A673 (cell line): ENCODE results near the gene PIF1. TPM values are rescaled to one million over a fixed set of nuclear protein-coding genes. Genes with fewer than 3 reads are reported as not detected.

Experiments used
- BruUV-seq: library from RNA; stranded (reverse); fragments of 400-500 nt; replicated peaks from 2 replicates; lab custom pipeline; 2021; lab: Mats Ljungman, UMichigan
- CTCF ChIA-PET: fragments of 300-600 bp; sonication (Branson Sonifier 250); formaldehyde crosslinking; loops from one replicate; lab custom pipeline; 2022; ENCODE audit warnings: antibody characterized with exemption; lab: Charles Lee
- POLR2A ChIA-PET: fragments of 300-600 bp; sonication (Branson Sonifier 250); formaldehyde crosslinking; loops from one replicate; lab custom pipeline; 2022; ENCODE audit warnings: antibody characterized with exemption; ENCODE audit not compliant: low non-redundant PET; lab: Charles Lee
- DNase-seq: peaks from one replicate; pipeline ENCODE4 v3.0.0-alpha.2; 2015; ENCODE audit warnings: low spot score
- H3K27ac ChIP-seq: fragments of 200-600 bp; sonication (generic); 2 replicates; pipeline ENCODE4 v1.5.1; 2016; ENCODE audit warnings: mixed run types, low read depth, mild to moderate bottlenecking, mixed read lengths, antibody characterized with exemption, low read length; ENCODE audit not compliant: poor library complexity, severe bottlenecking
- H3K27me3 ChIP-seq: fragments of 200-600 bp; sonication (generic); replicated peaks from 2 replicates; pipeline ENCODE4 v1.6.1; 2017; ENCODE audit warnings: mixed run types, low read depth, mild to moderate bottlenecking, mixed read lengths, antibody characterized with exemption, low read length; ENCODE audit not compliant: insufficient read depth, poor library complexity
- H3K36me3 ChIP-seq: fragments of 200-600 bp; sonication (generic); 2 replicates; pipeline ENCODE4 v1.6.1; 2016; ENCODE audit warnings: mixed run types, mild to moderate bottlenecking, mixed read lengths, antibody characterized with exemption, low read length; ENCODE audit not compliant: insufficient read depth, poor library complexity, severe bottlenecking
- H3K4me1 ChIP-seq: fragments of 200-600 bp; sonication (generic); 2 replicates; pipeline ENCODE4 v1.6.1; 2017; ENCODE audit warnings: mixed run types, mild to moderate bottlenecking, mixed read lengths, antibody characterized with exemption, low read length; ENCODE audit not compliant: insufficient read depth, poor library complexity, severe bottlenecking
- H3K4me3 ChIP-seq: fragments of 200-600 bp; sonication (generic); 2 replicates; pipeline ENCODE4 v1.5.1; 2016; ENCODE audit warnings: low read depth, mixed run types, mild to moderate bottlenecking, mixed read lengths, low read length; ENCODE audit not compliant: poor library complexity, severe bottlenecking
- H3K9me3 ChIP-seq: fragments of 200-600 bp; sonication (generic); 2 replicates; pipeline ENCODE4 v1.6.1; 2016; ENCODE audit warnings: mixed run types, low read depth, mild to moderate bottlenecking, mixed read lengths, antibody characterized with exemption, low read length; ENCODE audit not compliant: poor library complexity, severe bottlenecking
- CTCF ChIP-seq: fragments of 300-800, 200-600 bp; sonication (generic); conservative IDR thresholded peaks from 2 replicates; pipeline ENCODE4 v1.5.1; 2017; ENCODE audit warnings: low read depth, mild to moderate bottlenecking, antibody characterized with exemption, low read length, moderate library complexity, mixed read lengths
- EZH2 ChIP-seq: fragments of 200-600 bp; sonication (generic); IDR thresholded peaks from 2 replicates; pipeline ENCODE4 v1.6.1; 2017; ENCODE audit warnings: borderline replicate concordance, low read depth, mild to moderate bottlenecking, mixed read lengths, antibody characterized with exemption, low read length; ENCODE audit not compliant: poor library complexity, severe bottlenecking
- intact Hi-C: fragments of 100-400 bp; cut with micrococcal nuclease; formaldehyde crosslinking; loops from one replicate; pipeline ENCODE4 v1.10.0; 2022; ENCODE audit not compliant: unreplicated experiment
- total RNA-seq: library from RNA; stranded (reverse); gene quantifications from 2 replicates; pipeline ENCODE4 v1.2.3, GENCODE V29; 2021

The PIF1 gene
- total RNA-seq, 1 experiment from 2014 or later, result 65.7 TPM

GRCh38 chr15:64847016-64847415 lies 21.6 kb upstream of the PIF1 start:
- no TSS peak for BruUV-seq
- H3K9me3 ChIP-seq, result no peaks in the 10 kb centered on the region
- no peak overlapping the region for H3K27ac ChIP-seq
- intact Hi-C loops, result no loop called here
- no peaks in the 10 kb centered on the region for H3K36me3 ChIP-seq
- no peaks in the 10 kb centered on the region for H3K27me3 ChIP-seq
- DNase-seq, result no peak
- no peak for TF ChIP-seq EZH2
- TF ChIP-seq CTCF, result no peak
- ChIA-PET CTCF (no interaction called here), POLR2A (no interaction called here)
- H3K4me3 ChIP-seq, result no peak overlapping the region
- no peaks in the 10 kb centered on the region for H3K4me1 ChIP-seq

- no peaks in the 10 kb centered on the region for H3K27me3 ChIP-seq
- ChIA-PET POLR2A (interaction anchor here (0.7 kb wide), 1 partner anchor 24 kb away, joined by 4 read pairs; no protein-coding TSS in a partner anchor), CTCF (no interaction called here)
- H3K27ac ChIP-seq, result no peak overlapping the region
- DNase-seq, result no peak
- H3K4me3 ChIP-seq, result no peak overlapping the region
- peaks cover 2% of the 10 kb centered on the region for H3K4me1 ChIP-seq
- no peaks in the 10 kb centered on the region for H3K9me3 ChIP-seq
- BruUV-seq, result no TSS peak
- TF ChIP-seq EZH2 (no peak), CTCF (no peak)
- intact Hi-C loops, result no loop called here
- H3K36me3 ChIP-seq, result no peaks in the 10 kb centered on the region
Measured at GRCh38 chr15:64845831-64846595, 20.6 kb upstream of the PIF1 start.

GRCh38 chr15:64845183-64845611 lies 19.8 kb upstream of the PIF1 start:
- BruUV-seq, result no TSS peak
- no peak overlapping the region for H3K27ac ChIP-seq
- ChIA-PET CTCF (no interaction called here), POLR2A (no interaction called here)
- TF ChIP-seq EZH2 (no peak), CTCF (no peak)
- intact Hi-C loops, result no loop called here
- no peaks in the 10 kb centered on the region for H3K36me3 ChIP-seq
- no peaks in the 10 kb centered on the region for H3K27me3 ChIP-seq
- H3K9me3 ChIP-seq, result no peaks in the 10 kb centered on the region
- peaks cover 8% of the 10 kb centered on the region for H3K4me1 ChIP-seq
- no peak overlapping the region for H3K4me3 ChIP-seq
- no peak for DNase-seq
